Limb (tissue), 2 donors: Measurements from ENCODE around the gene F2RL2.

Experiments used
- DNase-seq, 2 donors: peaks; one replicate each; pipeline ENCODE4 v3.0.0-alpha.2; 2016; ENCODE audit errors: extremely low spot score in 2 of 2

F2RL2 gene

GRCh38 chr5:76622973-76623596, at the start of gene F2RL2:
TSS of gene F2RL2 (minus strand) at chr5:76623403. CDS start at chr5:76623230, 173 bp downstream.
- DNase-seq: peak; percentile 28 to 38

- DNase-seq: no peak
These were observed 49.0 kb upstream of the F2RL2 start for GRCh38 chr5:76672242-76672641.

GRCh38 chr5:76670508-76670907, 47.3 kb upstream of the F2RL2 start:
- DNase-seq: no peak

- DNase-seq: no peak
These were observed 46.0 kb upstream of the F2RL2 start for GRCh38 chr5:76669245-76669644.

GRCh38 chr5:76667495-76667894, 44.3 kb upstream of the F2RL2 start:
- DNase-seq: no peak

- no peak for DNase-seq
These were observed 40.9 kb upstream of the F2RL2 start for GRCh38 chr5:76664079-76664478.

GRCh38 chr5:76663573-76663972, 40.4 kb upstream of the F2RL2 start:
- DNase-seq: no peak

GRCh38 chr5:76662521-76662920, 39.3 kb upstream of the F2RL2 start:
- DNase-seq: no peak

GRCh38 chr5:76660360-76660759, 37.2 kb upstream of the F2RL2 start:
- no peak for DNase-seq

- DNase-seq: no peak
These were observed 34.6 kb upstream of the F2RL2 start for GRCh38 chr5:76657683-76658311.

GRCh38 chr5:76657091-76657490, 33.9 kb upstream of the F2RL2 start:
- no peak for DNase-seq

GRCh38 chr5:76652809-76653414, 29.7 kb upstream of the F2RL2 start:
- no peak for DNase-seq

GRCh38 chr5:76649140-76649539, 25.9 kb upstream of the F2RL2 start:
- no peak for DNase-seq

- DNase-seq: no peak
These were observed 20.2 kb upstream of the F2RL2 start for GRCh38 chr5:76643371-76643770.

- DNase-seq: no peak
These were observed 19.3 kb upstream of the F2RL2 start for GRCh38 chr5:76642390-76643040.

- DNase-seq: peak; percentile 66 to 67
These were observed 18.4 kb upstream of the F2RL2 start for GRCh38 chr5:76641514-76642120.

- DNase-seq: no peak
These were observed 15.3 kb upstream of the F2RL2 start for GRCh38 chr5:76638479-76638878.

GRCh38 chr5:76637490-76637889, 14.3 kb upstream of the F2RL2 start:
- no peak for DNase-seq

GRCh38 chr5:76634661-76635060, 11.5 kb upstream of the F2RL2 start:
- no peak for DNase-seq

- DNase-seq: no peak
These were observed 3.5 kb upstream of the F2RL2 start for GRCh38 chr5:76626738-76627137.

GRCh38 chr5:76625087-76625815, 2.0 kb upstream of the F2RL2 start:
- DNase-seq: no peak
